ENCODE measurements around the gene SOX6. TPM values are rescaled to one million over a fixed set of nuclear protein-coding genes. Genes with fewer than 3 reads are reported as not detected.
"Not testable (repeated sequence)": the region's sequence is repeated elsewhere in the genome, so short reads cannot be mapped to it uniquely, and the experiment has no call there.

The SOX6 gene
- total and polyA plus RNA-seq, 4 donors, result 26.6 to 51.6 (median 38.6) TPM

GRCh38 chr11:16392616-16393015, 36.3 kb upstream of the SOX6 start:
- H3K4me3 ChIP-seq (ENCODE audit: low read depth, low read length), result no peak overlapping the region

GRCh38 chr11:16390826-16391225, 34.5 kb upstream of the SOX6 start:
- not testable (repeated sequence) for H3K27me3 ChIP-seq (ENCODE audit: control insufficient read depth, insufficient read depth, low read length); H3K36me3 ChIP-seq (ENCODE audit: control insufficient read depth, insufficient read depth, low read length); DNase-seq (ENCODE audit: low read depth in 4 of 6, low spot score in 6 of 6); H3K9me3 ChIP-seq (ENCODE audit: control insufficient read depth, insufficient read depth, low read length); H3K27ac ChIP-seq (ENCODE audit: low read depth, low read length); H3K4me1 ChIP-seq (ENCODE audit: control insufficient read depth, insufficient read depth, low read length); H3K4me3 ChIP-seq (ENCODE audit: low read depth, low read length)
- no CpG with 5 or more reads among the region's 2 CpGs for WGBS (ENCODE audit: insufficient coverage)

More at GRCh38 chr11:16392616-16393015, 36.3 kb upstream of the SOX6 start:
- Histone ChIP-seq H3K36me3 (ENCODE audit: control insufficient read depth, insufficient read depth, low read length) (no peaks in the 10 kb centered on the region), H3K9me3 (ENCODE audit: control insufficient read depth, insufficient read depth, low read length) (no peaks in the 10 kb centered on the region), H3K4me1 (ENCODE audit: control insufficient read depth, insufficient read depth, low read length) (no peaks in the 10 kb centered on the region), H3K27ac (ENCODE audit: low read depth, low read length) (no peak overlapping the region), H3K27me3 (ENCODE audit: control insufficient read depth, insufficient read depth, low read length) (no peaks in the 10 kb centered on the region)
- DNase-seq (ENCODE audit: low read depth in 4 of 6, low spot score in 6 of 6), result no peak

- no peak overlapping the region for H3K27ac ChIP-seq (ENCODE audit: low read depth, low read length)
- no peak for DNase-seq (ENCODE audit: low read depth in 4 of 6, low spot score in 6 of 6)
- H3K9me3 ChIP-seq (ENCODE audit: control insufficient read depth, insufficient read depth, low read length), result no peaks in the 10 kb centered on the region
- H3K36me3 ChIP-seq (ENCODE audit: control insufficient read depth, insufficient read depth, low read length), result no peaks in the 10 kb centered on the region
- H3K4me3 ChIP-seq (ENCODE audit: low read depth, low read length), result no peak overlapping the region
- H3K4me1 ChIP-seq (ENCODE audit: control insufficient read depth, insufficient read depth, low read length), result no peaks in the 10 kb centered on the region
- H3K27me3 ChIP-seq (ENCODE audit: control insufficient read depth, insufficient read depth, low read length), result no peaks in the 10 kb centered on the region
These were observed 28.8 kb upstream of the SOX6 start for GRCh38 chr11:16385099-16385498.

DNA sequence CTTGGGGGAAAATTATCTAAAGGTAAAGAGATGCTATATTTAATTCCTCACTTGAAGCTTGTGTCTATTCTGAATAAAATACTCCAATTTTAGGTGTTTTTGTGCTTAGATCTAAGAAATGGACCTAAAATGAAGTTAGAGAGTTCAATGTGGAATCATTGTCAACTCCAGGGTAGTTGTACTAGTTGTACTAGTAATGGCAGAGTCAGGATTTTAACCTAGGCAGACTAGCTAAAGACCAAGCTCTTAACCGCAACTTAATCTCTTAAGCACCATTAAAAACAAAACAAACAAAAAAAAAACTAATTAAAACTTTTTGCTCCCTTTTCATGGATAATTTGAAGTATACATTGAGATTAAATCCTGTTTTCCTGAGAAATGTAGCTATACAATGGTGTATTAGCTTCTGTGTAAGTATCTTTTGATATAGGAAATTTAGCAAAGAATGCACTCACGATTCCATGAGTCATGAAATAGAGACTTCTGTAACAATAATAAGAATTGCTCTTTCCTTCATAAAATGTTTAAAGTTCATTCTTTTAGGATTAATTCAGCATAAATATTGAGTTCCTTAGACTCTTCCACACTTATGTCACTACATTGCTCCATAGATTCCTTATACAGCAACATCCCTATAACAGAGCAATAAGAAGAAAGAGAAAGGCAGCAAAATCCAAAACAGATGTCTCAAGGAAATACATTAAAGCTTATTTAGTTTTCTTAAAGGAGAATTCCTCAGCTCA, 26.5 kb upstream of the SOX6 start:
- no peaks in the 10 kb centered on the region for H3K4me1 ChIP-seq (ENCODE audit: control insufficient read depth, insufficient read depth, low read length)
- no peaks in the 10 kb centered on the region for H3K27me3 ChIP-seq (ENCODE audit: control insufficient read depth, insufficient read depth, low read length)
- no peaks in the 10 kb centered on the region for H3K9me3 ChIP-seq (ENCODE audit: control insufficient read depth, insufficient read depth, low read length)
- no CpG with 5 or more reads among the region's 2 CpGs for WGBS (ENCODE audit: insufficient coverage)
- H3K27ac ChIP-seq (ENCODE audit: low read depth, low read length), result no peak overlapping the region
- H3K36me3 ChIP-seq (ENCODE audit: control insufficient read depth, insufficient read depth, low read length), result no peaks in the 10 kb centered on the region
- no peak overlapping the region for H3K4me3 ChIP-seq (ENCODE audit: low read depth, low read length)
- no peak for DNase-seq (ENCODE audit: low read depth in 4 of 6, low spot score in 6 of 6)

DNA sequence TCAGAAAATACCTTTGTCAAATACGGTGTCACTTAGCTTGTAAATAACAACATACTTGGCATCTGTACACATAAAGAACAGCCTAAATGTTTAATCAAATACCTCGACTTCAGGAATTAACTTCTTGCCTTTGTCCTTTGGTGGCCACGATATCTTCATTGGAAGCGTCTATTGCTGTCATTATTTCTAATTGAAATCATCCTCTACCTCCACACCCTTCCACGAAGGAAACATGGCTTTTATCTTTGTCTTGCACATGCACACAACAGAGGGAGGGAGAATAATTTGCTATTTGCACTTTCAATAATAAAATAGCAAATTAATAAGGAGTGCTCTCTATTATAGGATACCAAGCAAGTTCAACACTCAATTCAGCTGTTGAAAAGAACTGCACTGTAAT, 25.8 kb upstream of the SOX6 start:
- H3K4me3 ChIP-seq (ENCODE audit: low read depth, low read length), result no peak overlapping the region
- no peak overlapping the region for H3K27ac ChIP-seq (ENCODE audit: low read depth, low read length)
- no peaks in the 10 kb centered on the region for H3K36me3 ChIP-seq (ENCODE audit: control insufficient read depth, insufficient read depth, low read length)
- H3K27me3 ChIP-seq (ENCODE audit: control insufficient read depth, insufficient read depth, low read length), result no peaks in the 10 kb centered on the region
- H3K4me1 ChIP-seq (ENCODE audit: control insufficient read depth, insufficient read depth, low read length), result no peaks in the 10 kb centered on the region
- WGBS (ENCODE audit: insufficient coverage), result 80% methylated on average over 2 of the region's 5 CpGs
- H3K9me3 ChIP-seq (ENCODE audit: control insufficient read depth, insufficient read depth, low read length), result no peaks in the 10 kb centered on the region
- no peak for DNase-seq (ENCODE audit: low read depth in 4 of 6, low spot score in 6 of 6)

DNA sequence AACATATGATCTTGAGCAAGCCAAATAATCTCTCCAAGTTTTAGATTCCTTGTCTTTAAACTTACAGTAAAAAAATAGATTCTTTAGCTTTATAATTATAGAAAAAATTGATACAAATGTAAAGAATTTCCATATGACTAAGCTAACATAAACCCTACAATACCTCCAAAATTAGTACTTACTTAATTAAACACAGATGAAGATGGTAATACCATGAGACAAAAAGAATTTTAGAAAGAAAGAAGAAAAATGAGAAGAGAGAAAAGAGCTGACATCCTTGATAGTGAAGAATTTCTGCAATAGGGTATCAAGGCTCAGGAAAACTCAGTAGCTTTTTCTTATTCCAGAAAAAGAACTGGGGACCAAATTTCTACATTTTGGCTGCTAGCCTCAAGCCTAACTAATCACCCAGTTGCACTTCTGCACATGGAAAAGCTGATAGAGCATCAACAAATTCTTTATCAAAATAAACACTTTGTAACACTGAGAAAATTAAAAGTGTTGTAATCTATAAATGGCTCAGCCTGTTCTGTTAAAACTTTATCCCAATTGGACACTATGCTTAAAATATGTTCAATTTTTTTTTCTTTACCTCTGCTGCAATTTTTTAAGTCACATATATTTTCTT, 24.7 kb upstream of the SOX6 start:
- H3K9me3 ChIP-seq (ENCODE audit: control insufficient read depth, insufficient read depth, low read length), result no peaks in the 10 kb centered on the region
- no peak overlapping the region for H3K27ac ChIP-seq (ENCODE audit: low read depth, low read length)
- no peaks in the 10 kb centered on the region for H3K27me3 ChIP-seq (ENCODE audit: control insufficient read depth, insufficient read depth, low read length)
- H3K4me1 ChIP-seq (ENCODE audit: control insufficient read depth, insufficient read depth, low read length), result no peaks in the 10 kb centered on the region
- H3K4me3 ChIP-seq (ENCODE audit: low read depth, low read length), result no peak overlapping the region
- no peak for DNase-seq (ENCODE audit: low read depth in 4 of 6, low spot score in 6 of 6)
- H3K36me3 ChIP-seq (ENCODE audit: control insufficient read depth, insufficient read depth, low read length), result no peaks in the 10 kb centered on the region

- DNase-seq (ENCODE audit: low read depth in 4 of 6, low spot score in 6 of 6), result no peak
- H3K27ac ChIP-seq (ENCODE audit: low read depth, low read length), result no peak overlapping the region
- 100% methylated on average over 1 of the region's 2 CpGs for WGBS (ENCODE audit: insufficient coverage)
- no peaks in the 10 kb centered on the region for H3K27me3 ChIP-seq (ENCODE audit: control insufficient read depth, insufficient read depth, low read length)
- no peaks in the 10 kb centered on the region for H3K36me3 ChIP-seq (ENCODE audit: control insufficient read depth, insufficient read depth, low read length)
- H3K4me3 ChIP-seq (ENCODE audit: low read depth, low read length), result no peak overlapping the region
- H3K9me3 ChIP-seq (ENCODE audit: control insufficient read depth, insufficient read depth, low read length), result no peaks in the 10 kb centered on the region
- no peaks in the 10 kb centered on the region for H3K4me1 ChIP-seq (ENCODE audit: control insufficient read depth, insufficient read depth, low read length)
These were observed 22.6 kb upstream of the SOX6 start for GRCh38 chr11:16378906-16379305.

- no peak overlapping the region for H3K27ac ChIP-seq (ENCODE audit: low read depth, low read length)
- no peaks in the 10 kb centered on the region for H3K27me3 ChIP-seq (ENCODE audit: control insufficient read depth, insufficient read depth, low read length)
- no peak for DNase-seq (ENCODE audit: low read depth in 4 of 6, low spot score in 6 of 6)
- H3K4me3 ChIP-seq (ENCODE audit: low read depth, low read length), result no peak overlapping the region
- no peaks in the 10 kb centered on the region for H3K36me3 ChIP-seq (ENCODE audit: control insufficient read depth, insufficient read depth, low read length)
- no peaks in the 10 kb centered on the region for H3K9me3 ChIP-seq (ENCODE audit: control insufficient read depth, insufficient read depth, low read length)
- WGBS (ENCODE audit: insufficient coverage), result no CpG with 5 or more reads among the region's 5 CpGs
- no peaks in the 10 kb centered on the region for H3K4me1 ChIP-seq (ENCODE audit: control insufficient read depth, insufficient read depth, low read length)
These were observed 21.4 kb upstream of the SOX6 start for GRCh38 chr11:16377746-16378145.

GRCh38 chr11:16375664-16376063, 19.3 kb upstream of the SOX6 start:
- not testable (repeated sequence) for H3K27me3 ChIP-seq (ENCODE audit: control insufficient read depth, insufficient read depth, low read length); H3K9me3 ChIP-seq (ENCODE audit: control insufficient read depth, insufficient read depth, low read length); DNase-seq (ENCODE audit: low read depth in 4 of 6, low spot score in 6 of 6); H3K27ac ChIP-seq (ENCODE audit: low read depth, low read length); H3K4me3 ChIP-seq (ENCODE audit: low read depth, low read length); H3K4me1 ChIP-seq (ENCODE audit: control insufficient read depth, insufficient read depth, low read length); H3K36me3 ChIP-seq (ENCODE audit: control insufficient read depth, insufficient read depth, low read length)
- 100% methylated on average over 1 of the region's 3 CpGs for WGBS (ENCODE audit: insufficient coverage)

DNA sequence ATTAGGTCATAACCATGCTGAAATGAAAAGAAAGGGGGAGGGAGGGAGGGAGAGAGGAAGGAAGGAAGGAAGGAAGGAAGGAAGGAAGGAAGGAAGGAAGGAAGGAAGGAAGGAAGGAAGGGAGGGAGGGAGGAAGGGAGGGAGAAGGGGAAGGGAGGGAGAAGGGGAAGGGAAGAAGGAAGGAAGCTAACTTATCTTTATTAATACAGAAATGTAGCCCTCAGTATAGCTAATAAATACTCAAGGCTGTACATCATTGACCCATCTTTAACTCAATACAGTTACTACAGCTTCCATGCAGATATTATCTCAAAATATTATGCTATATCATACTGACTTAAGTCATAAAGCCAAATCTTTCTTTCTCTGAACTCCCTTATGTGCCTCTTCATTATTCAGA, 17.4 kb upstream of the SOX6 start:
- Histone ChIP-seq H3K4me3 (ENCODE audit: low read depth, low read length) (no peak overlapping the region), H3K4me1 (ENCODE audit: control insufficient read depth, insufficient read depth, low read length) (no peaks in the 10 kb centered on the region), H3K27ac (ENCODE audit: low read depth, low read length) (no peak overlapping the region), H3K9me3 (ENCODE audit: control insufficient read depth, insufficient read depth, low read length) (no peaks in the 10 kb centered on the region), H3K36me3 (ENCODE audit: control insufficient read depth, insufficient read depth, low read length) (no peaks in the 10 kb centered on the region), H3K27me3 (ENCODE audit: control insufficient read depth, insufficient read depth, low read length) (no peaks in the 10 kb centered on the region)
- no peak for DNase-seq (ENCODE audit: low read depth in 4 of 6, low spot score in 6 of 6)

All from spinal cord (tissue), 10 donors.